HUES64 (cell line): Measurements from ENCODE around the gene AHRR.

Experiments
- H3K27ac ChIP-seq: 2 replicates; pipeline ENCODE4 v1.7.0; 2013; ENCODE audit warnings: low read depth, low read length, inconsistent platforms
- H3K27me3 ChIP-seq: 2 replicates; pipeline ENCODE4 v1.6.1; 2013; ENCODE audit warnings: mild to moderate bottlenecking, low read length; ENCODE audit not compliant: insufficient read depth
- H3K36me3 ChIP-seq: 2 replicates; pipeline ENCODE4 v1.6.1; 2013; ENCODE audit warnings: mild to moderate bottlenecking, low read length; ENCODE audit not compliant: insufficient read depth
- H3K4me1 ChIP-seq: 2 replicates; pipeline ENCODE4 v1.6.1; 2013; ENCODE audit warnings: mild to moderate bottlenecking, low read length, moderate library complexity; ENCODE audit not compliant: insufficient read depth
- H3K4me3 ChIP-seq: 2 replicates; pipeline ENCODE4 v1.5.1; 2013; ENCODE audit warnings: mild to moderate bottlenecking, low read length, moderate library complexity
- H3K9ac ChIP-seq: 2 replicates; pipeline ENCODE4 v1.6.1; 2013; ENCODE audit warnings: mild to moderate bottlenecking, low read depth, low read length
- H3K9me3 ChIP-seq: 2 replicates; pipeline ENCODE4 v1.6.1; 2013; ENCODE audit warnings: low read depth, low read length; ENCODE audit not compliant: insufficient read depth
- WGBS: fragments of 150-250, 120-280 bp; methylation state at CpG from one replicate; pipeline ENCODE4 v1.1.7; 2013; ENCODE audit warnings: missing lambda C conversion rate; 5-methylcytosine and 5-hydroxymethylcytosine counted together

The AHRR gene

DNA sequence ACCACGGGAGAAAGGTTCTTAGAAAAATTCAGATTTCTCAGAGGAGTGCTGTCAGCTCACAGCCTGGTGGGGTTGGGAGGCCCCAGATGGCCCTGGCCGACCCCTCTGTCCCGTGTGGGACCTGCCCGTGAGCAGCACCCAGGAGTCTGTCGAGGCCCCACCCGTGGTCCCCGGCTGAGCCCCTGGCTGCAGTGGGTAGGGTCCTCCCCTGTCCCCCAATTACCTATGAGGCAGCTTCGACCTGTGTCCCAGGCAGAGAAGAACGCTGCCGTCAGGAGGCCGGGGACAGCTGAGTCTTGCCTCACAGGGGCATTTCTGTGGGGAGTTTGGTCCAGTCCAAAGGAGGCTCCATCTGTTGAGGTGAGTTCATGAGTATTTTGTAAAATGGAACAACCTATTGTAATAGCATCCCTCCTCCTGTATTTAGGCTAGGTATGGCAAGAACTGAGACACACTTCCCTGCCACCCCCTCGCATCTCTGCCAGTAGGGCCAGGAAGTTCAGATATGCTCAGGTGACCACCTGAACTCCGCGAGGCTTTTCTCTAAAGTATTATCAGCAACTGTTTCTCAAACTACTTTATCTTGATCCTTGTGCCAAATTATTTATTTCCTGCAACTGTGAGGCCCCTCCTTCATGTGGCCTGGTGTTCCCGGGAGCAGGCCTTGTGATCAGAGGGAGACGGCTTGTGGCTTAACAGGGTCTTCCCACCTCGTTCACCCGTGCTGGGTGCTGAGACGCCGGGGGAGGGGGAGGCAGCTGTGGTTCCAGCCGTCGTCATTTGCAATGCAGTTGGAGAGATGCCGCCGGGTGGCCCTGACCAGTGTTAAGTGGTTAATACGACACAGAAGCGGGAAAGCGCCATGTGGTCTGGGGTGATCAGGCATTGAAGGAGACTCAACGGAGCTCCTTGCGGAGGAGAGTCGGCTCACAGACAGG lies 1.7 kb downstream of the AHRR start:
- no peak overlapping the region for H3K9ac ChIP-seq
- no peaks in the 10 kb centered on the region for H3K9me3 ChIP-seq
- no peak overlapping the region for H3K27ac ChIP-seq
- H3K4me1 ChIP-seq, result no peaks in the 10 kb centered on the region
- H3K36me3 ChIP-seq, result no peaks in the 10 kb centered on the region
- H3K4me3 ChIP-seq, result no peak overlapping the region
- 62% methylated on average over 30 of the region's 30 CpGs for WGBS
- peaks cover 59% of the 10 kb centered on the region for H3K27me3 ChIP-seq

DNA sequence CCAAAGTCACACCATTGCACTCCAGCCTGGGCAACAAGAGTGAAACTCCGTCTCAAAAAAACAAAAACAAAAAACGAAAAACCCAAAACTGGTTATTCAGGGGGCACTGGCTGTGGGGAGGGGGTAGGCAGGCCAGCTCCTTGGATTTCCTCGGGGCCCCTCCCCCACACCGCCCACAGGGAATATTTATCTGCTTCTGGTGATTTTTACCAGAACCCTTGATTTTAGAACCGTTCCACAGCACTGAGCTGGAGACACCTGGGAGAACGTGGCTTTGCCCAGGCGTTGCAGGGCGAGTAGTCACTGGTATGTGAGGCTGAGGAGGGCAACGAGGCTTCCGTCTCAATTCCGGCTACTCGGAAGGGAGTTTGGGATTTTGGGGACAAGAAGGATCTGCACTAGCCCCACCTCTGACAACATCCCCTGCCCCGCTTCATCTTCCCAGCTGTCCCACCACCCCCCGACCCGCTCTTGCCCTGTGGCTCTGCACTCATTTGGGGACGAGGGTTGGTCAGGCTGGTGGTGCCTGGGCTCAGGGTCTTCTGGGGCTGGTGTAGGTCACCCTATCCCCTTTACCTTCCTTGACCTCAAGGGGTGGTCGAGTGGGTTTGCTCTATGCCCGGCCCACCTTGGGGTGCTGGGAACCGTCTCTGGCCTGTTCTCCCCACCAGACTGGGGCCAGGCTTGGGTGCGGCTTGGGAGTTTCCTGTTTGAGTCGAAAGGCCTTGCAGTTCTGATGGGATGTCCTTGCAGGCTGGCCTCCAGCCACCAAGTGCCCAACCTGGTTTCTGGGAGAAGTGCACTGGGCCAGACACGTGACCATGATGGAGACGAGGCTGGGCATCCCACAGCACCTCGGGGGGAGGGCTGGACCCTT lies 3.5 kb downstream of the AHRR start:
- Histone ChIP-seq H3K27me3 (peaks cover 42% of the 10 kb centered on the region), H3K4me3 (no peak overlapping the region), H3K36me3 (no peaks in the 10 kb centered on the region), H3K9ac (no peak overlapping the region), H3K9me3 (no peaks in the 10 kb centered on the region), H3K27ac (no peak overlapping the region), H3K4me1 (no peaks in the 10 kb centered on the region)
- WGBS, result 88% methylated on average over 23 of the region's 24 CpGs

DNA sequence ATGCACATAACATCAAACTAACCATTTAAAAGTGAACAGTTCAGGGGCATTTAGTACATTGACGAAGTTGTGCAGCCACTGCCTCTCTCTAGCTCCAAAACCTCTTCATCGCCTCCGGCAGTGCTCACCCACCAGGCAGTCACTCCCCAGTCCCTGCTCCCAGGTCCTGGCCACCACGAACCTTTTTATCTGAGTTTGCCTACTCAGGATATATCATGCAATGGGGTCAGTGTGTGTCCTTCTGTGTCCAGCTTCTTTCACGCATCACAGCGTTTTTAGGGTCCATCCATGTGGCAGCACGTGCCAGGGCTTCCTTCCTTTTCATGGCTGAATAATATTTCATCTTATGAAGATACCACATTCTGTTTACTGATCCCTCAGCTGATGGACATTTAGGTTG lies 4.6 kb downstream of the AHRR start:
- Histone ChIP-seq H3K27me3 (peaks cover 30% of the 10 kb centered on the region), H3K36me3 (no peaks in the 10 kb centered on the region), H3K9ac (no peak overlapping the region), H3K9me3 (no peaks in the 10 kb centered on the region), H3K4me1 (no peaks in the 10 kb centered on the region), H3K4me3 (no peak overlapping the region), H3K27ac (no peak overlapping the region)
- WGBS, result 94% methylated on average over 7 of the region's 7 CpGs

DNA sequence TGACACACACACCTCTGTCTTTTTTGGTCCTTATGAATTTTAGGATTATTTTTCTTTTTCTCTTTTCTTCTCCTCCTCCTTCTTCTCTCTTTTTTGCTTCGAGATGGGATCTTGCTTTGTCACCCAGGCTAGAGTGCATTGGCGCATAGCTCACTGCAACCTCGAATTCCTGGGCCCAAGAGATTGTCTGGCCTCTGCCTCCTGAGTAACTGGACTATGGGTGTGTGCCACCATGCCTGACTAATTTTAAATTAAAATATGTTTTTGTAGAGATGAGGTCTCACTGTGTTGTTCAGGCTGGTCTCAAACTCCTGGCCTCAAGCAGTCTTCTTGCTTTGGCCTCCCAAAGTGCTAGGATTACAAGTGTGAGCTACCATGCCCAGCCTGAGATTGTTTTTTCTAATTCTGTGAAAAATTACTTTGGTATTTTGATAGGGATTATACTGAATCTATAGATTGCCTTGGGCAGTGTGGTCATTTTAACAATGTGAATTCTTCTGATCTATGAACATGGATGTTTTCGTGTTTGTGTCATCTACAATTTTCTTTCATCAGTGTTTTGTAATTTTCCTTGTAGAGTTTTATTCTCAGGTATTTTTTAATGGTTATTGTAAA lies 7.7 kb downstream of the AHRR start:
- 87% methylated on average over 4 of the region's 4 CpGs for WGBS

DNA sequence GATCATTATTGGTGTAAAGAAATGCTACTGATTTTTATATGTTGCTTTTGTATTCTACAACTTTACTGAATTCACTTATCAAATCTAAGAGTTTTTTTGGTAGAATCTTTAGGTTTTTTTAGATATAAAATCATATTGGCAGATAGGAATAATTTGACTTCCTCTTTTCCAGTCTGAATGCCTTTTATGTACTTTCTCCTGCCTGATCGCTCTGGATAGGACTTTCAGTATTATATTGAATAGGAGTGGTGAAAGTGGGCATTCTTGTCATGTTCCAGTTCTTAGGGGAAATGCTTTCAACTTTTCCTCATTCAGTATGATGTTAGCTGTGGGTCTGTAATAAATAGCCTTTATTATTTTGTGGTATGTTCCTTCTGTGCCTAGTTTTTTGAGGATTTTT lies 8.3 kb downstream of the AHRR start:
- WGBS, result 89% methylated on average over 1 of the region's 1 CpG
- Histone ChIP-seq H3K4me3 (no peak overlapping the region), H3K27ac (no peak overlapping the region), H3K36me3 (no peaks in the 10 kb centered on the region), H3K27me3 (peaks cover 3% of the 10 kb centered on the region; the same call in 1 of the 2 replicates), H3K4me1 (no peaks in the 10 kb centered on the region), H3K9me3 (no peaks in the 10 kb centered on the region), H3K9ac (no peak overlapping the region)

More for the DNA sequence above, 7.7 kb downstream of the AHRR start:
- Histone ChIP-seq H3K27me3 (no peaks in the 10 kb centered on the region; the same call in 1 of the 2 replicates), H3K27ac (no peak overlapping the region), H3K4me3 (no peak overlapping the region), H3K4me1 (no peaks in the 10 kb centered on the region), H3K9ac (no peak overlapping the region), H3K9me3 (no peaks in the 10 kb centered on the region), H3K36me3 (no peaks in the 10 kb centered on the region)

DNA sequence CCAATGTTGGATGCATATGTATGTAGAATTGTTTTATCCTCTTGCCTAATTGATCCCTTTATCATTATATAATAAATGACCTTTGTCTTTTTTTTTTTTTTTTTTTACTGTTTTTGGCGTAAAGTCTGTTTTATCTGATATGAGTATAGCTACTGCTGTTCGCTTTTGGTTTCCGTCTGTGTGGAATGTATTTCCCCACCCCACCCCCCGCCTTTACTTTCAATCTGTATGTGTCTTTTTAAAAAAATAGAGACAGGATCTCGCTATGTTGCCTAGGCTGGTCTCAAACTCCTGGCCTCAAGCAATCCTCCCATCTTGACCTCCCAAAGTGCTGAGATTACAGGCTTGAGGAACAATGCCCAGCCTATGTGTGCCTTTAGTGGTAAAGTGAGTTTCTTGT lies 11.3 kb downstream of the AHRR start:
- Histone ChIP-seq H3K4me1 (no peaks in the 10 kb centered on the region), H3K9me3 (no peaks in the 10 kb centered on the region), H3K4me3 (no peak overlapping the region), H3K27ac (no peak overlapping the region), H3K9ac (no peak overlapping the region), H3K27me3 (peaks cover 3% of the 10 kb centered on the region; the same call in 1 of the 2 replicates), H3K36me3 (no peaks in the 10 kb centered on the region)
- WGBS, result 80% methylated on average over 2 of the region's 5 CpGs

DNA sequence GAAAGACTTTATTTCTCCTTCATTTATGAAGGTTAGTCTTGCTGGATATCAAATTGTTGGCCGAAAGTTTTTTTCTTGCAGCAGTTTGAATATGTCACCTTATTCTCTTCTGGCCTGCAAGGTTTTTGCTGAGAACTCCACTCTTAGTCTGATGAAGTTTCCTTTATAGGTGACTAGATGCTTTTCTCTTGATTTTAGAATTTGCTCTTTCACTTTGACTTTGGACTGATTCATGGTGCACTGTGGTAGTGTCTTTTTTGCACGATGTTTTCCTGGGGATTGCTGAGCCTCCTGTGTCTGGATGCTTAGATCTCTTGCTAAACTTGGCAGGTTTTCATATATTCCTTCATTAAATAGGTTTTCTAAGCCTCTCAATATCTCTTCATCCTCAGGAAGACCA lies 12.4 kb downstream of the AHRR start:
- 87% methylated on average over 2 of the region's 2 CpGs for WGBS
- Histone ChIP-seq H3K4me3 (no peak overlapping the region), H3K9me3 (no peaks in the 10 kb centered on the region), H3K4me1 (no peaks in the 10 kb centered on the region), H3K27me3 (peaks cover 3% of the 10 kb centered on the region; the same call in 1 of the 2 replicates), H3K36me3 (no peaks in the 10 kb centered on the region), H3K9ac (no peak overlapping the region), H3K27ac (no peak overlapping the region)

DNA sequence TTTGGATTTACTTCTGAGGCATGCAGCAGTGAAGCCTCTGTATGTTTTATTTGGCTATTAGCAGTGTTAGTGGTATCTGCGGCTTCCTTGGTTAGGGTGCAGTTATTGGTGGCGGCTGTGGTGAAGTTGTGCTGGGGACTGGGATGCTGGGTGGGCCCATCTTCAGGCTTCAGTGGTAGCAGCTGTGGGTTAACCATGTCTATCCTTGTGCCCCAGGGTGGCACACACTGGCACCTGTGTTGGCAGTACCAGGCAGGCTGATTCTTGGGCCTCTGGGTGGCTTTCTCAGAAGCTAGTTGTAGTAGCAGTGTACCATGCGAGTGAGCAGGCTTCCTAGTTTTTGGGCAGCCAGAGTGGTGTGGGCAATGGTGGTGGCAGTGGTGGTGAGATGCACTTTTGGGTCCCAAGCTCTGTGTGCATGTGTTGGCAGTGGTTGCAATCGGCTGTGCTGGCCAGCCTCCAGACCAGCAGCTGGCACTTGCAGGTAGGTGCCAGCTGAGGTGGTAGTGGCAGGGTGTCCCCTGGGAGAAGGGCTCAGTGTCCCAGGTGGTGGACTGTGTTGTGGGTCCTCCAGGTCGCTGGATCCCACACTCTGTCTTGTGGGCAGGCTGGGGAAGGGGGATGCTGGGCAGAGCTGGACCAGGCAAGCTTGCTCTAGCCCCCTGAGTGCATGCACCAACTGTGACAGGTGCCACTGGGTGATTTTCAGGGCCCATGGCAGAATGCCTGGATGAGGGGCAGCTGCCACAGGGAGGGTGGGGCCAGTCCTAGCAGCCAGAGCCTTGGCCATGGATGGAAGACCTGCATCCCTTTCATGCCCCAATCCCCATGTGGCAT lies 13.6 kb downstream of the AHRR start:
- Histone ChIP-seq H3K27ac (no peak overlapping the region), H3K4me1 (no peaks in the 10 kb centered on the region), H3K4me3 (no peak overlapping the region), H3K36me3 (no peaks in the 10 kb centered on the region), H3K9ac (no peak overlapping the region), H3K9me3 (no peaks in the 10 kb centered on the region), H3K27me3 (peaks cover 3% of the 10 kb centered on the region; the same call in 1 of the 2 replicates)
- WGBS, result 84% methylated on average over 5 of the region's 5 CpGs

DNA sequence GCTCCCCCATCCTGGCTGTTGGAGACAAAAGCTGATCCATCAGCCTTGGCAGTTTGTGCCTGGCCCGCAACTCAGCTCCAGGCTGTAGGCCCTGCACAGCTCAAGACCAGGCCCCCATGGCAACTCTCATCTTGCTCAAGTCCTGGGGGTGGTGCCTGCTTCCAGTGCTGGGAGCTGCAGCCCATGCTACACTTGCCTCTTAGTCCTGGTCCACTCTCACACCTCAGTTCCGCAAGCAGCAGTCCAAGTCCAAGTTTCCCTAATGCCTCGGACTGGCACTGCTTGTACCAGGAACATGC lies 14.2 kb downstream of the AHRR start:
- Histone ChIP-seq H3K27ac (no peak overlapping the region), H3K9me3 (no peaks in the 10 kb centered on the region), H3K36me3 (no peaks in the 10 kb centered on the region), H3K4me1 (no peaks in the 10 kb centered on the region), H3K4me3 (no peak overlapping the region), H3K27me3 (peaks cover 3% of the 10 kb centered on the region; the same call in 1 of the 2 replicates), H3K9ac (no peak overlapping the region)
- 96% methylated on average over 3 of the region's 3 CpGs for WGBS

DNA sequence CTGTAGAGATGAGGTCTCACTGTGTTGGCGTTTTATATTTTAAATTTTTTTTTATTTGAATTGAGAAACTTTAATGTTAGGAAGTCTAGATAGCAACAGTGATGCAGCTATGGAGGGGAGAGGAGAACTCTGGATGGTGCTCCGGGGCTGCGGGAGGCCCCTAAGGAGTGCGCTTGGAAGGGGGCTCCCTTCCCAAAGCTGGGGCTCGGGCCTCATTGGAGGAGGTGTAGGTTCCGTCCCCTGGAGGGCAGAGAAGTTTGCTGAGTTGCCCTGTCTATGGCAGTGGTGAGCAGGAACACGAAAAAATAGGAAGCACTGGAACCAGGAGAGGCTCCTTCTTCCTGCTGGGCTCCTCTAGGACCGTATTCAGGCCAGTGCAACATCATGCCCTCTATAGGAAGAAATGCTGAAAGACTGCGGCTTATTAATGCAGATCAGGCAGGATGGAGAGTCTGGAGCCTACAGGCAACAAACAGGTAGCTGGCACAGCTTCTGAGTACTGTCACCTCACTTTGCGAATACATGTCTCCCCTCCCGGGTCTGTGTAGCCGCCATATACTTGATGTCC lies 16.1 kb downstream of the AHRR start:
- no peaks in the 10 kb centered on the region for H3K36me3 ChIP-seq
- no peak overlapping the region for H3K4me3 ChIP-seq
- H3K27ac ChIP-seq, result no peak overlapping the region
- no peak overlapping the region for H3K9ac ChIP-seq
- peaks cover 11% of the 10 kb centered on the region for H3K27me3 ChIP-seq
- H3K4me1 ChIP-seq, result no peaks in the 10 kb centered on the region
- 67% methylated on average over 12 of the region's 12 CpGs for WGBS
- no peaks in the 10 kb centered on the region for H3K9me3 ChIP-seq
